ENCODE results near the gene MED20. TPM values are rescaled to one million over a fixed set of nuclear protein-coding genes. Genes with fewer than 3 reads are reported as not detected.

MED20 gene
- total RNA-seq, 1 donor from 2014 or later: 24.3 TPM

- Mint-ChIP-seq H3K9me3 (ENCODE audit: unreplicated experiment) (no peaks in the 10 kb centered on the region), H3K27me3 (ENCODE audit: unreplicated experiment) (no peaks in the 10 kb centered on the region), H3K27ac (ENCODE audit: unreplicated experiment) (peak overlapping the region; percentile 15), H3K4me3 (ENCODE audit: unreplicated experiment) (no peak overlapping the region), H3K4me1 (ENCODE audit: unreplicated experiment) (peaks cover 37% of the 10 kb centered on the region), H3K36me3 (ENCODE audit: unreplicated experiment) (peaks cover 16% of the 10 kb centered on the region)
- no peak for TF ChIP-seq CTCF (IDR thresholded peaks at IDR 0.05)
- no peak for DNase-seq (ENCODE audit: extremely low spot score, unreplicated experiment)
Observed at GRCh38 chr6:41937472-41937860, 16.5 kb upstream of the MED20 start.

GRCh38 chr6:41936073-41936837, 15.3 kb upstream of the MED20 start:
- Mint-ChIP-seq H3K4me3 (ENCODE audit: unreplicated experiment) (no peak overlapping the region), H3K9me3 (ENCODE audit: unreplicated experiment) (no peaks in the 10 kb centered on the region), H3K27ac (ENCODE audit: unreplicated experiment) (peak overlapping the region; percentile 75), H3K36me3 (ENCODE audit: unreplicated experiment) (peaks cover 25% of the 10 kb centered on the region), H3K27me3 (ENCODE audit: unreplicated experiment) (no peaks in the 10 kb centered on the region), H3K4me1 (ENCODE audit: unreplicated experiment) (peaks cover 31% of the 10 kb centered on the region)
- peak; percentile 76 for TF ChIP-seq CTCF (IDR thresholded peaks at IDR 0.05)
- peak; percentile 85 for DNase-seq (ENCODE audit: extremely low spot score, unreplicated experiment)

- H3K4me3 Mint-ChIP-seq (ENCODE audit: unreplicated experiment): no peak overlapping the region
- peaks cover 31% of the 10 kb centered on the region for H3K4me1 Mint-ChIP-seq (ENCODE audit: unreplicated experiment)
- H3K27me3 Mint-ChIP-seq (ENCODE audit: unreplicated experiment): no peaks in the 10 kb centered on the region
- no peak for TF ChIP-seq CTCF (IDR thresholded peaks at IDR 0.05)
- peaks cover 28% of the 10 kb centered on the region for H3K36me3 Mint-ChIP-seq (ENCODE audit: unreplicated experiment)
- no peaks in the 10 kb centered on the region for H3K9me3 Mint-ChIP-seq (ENCODE audit: unreplicated experiment)
- no peak overlapping the region for H3K27ac Mint-ChIP-seq (ENCODE audit: unreplicated experiment)
- no peak for DNase-seq (ENCODE audit: extremely low spot score, unreplicated experiment)
Observed at GRCh38 chr6:41935685-41936072, 14.7 kb upstream of the MED20 start.

GRCh38 chr6:41935193-41935574, 14.2 kb upstream of the MED20 start:
- TF ChIP-seq CTCF (IDR thresholded peaks at IDR 0.05): no peak
- Mint-ChIP-seq H3K27ac (ENCODE audit: unreplicated experiment) (no peak overlapping the region), H3K27me3 (ENCODE audit: unreplicated experiment) (no peaks in the 10 kb centered on the region), H3K4me3 (ENCODE audit: unreplicated experiment) (no peak overlapping the region), H3K4me1 (ENCODE audit: unreplicated experiment) (peaks cover 26% of the 10 kb centered on the region), H3K36me3 (ENCODE audit: unreplicated experiment) (peaks cover 28% of the 10 kb centered on the region), H3K9me3 (ENCODE audit: unreplicated experiment) (no peaks in the 10 kb centered on the region)
- DNase-seq (ENCODE audit: extremely low spot score, unreplicated experiment): no peak

- no peak overlapping the region for H3K27ac Mint-ChIP-seq (ENCODE audit: unreplicated experiment)
- H3K36me3 Mint-ChIP-seq (ENCODE audit: unreplicated experiment): peaks cover 29% of the 10 kb centered on the region
- no peak overlapping the region for H3K4me3 Mint-ChIP-seq (ENCODE audit: unreplicated experiment)
- TF ChIP-seq CTCF (IDR thresholded peaks at IDR 0.05): no peak
- H3K9me3 Mint-ChIP-seq (ENCODE audit: unreplicated experiment): no peaks in the 10 kb centered on the region
- peaks cover 19% of the 10 kb centered on the region for H3K4me1 Mint-ChIP-seq (ENCODE audit: unreplicated experiment)
- H3K27me3 Mint-ChIP-seq (ENCODE audit: unreplicated experiment): no peaks in the 10 kb centered on the region
- DNase-seq (ENCODE audit: extremely low spot score, unreplicated experiment): no peak
Observed at GRCh38 chr6:41934278-41935192, 13.6 kb upstream of the MED20 start.

Data from osteocyte (in vitro differentiated cells).